K562 (cell line): ENCODE measurements around the gene CCNYL1. TPM values are rescaled to one million over a fixed set of nuclear protein-coding genes. Genes with fewer than 3 reads are reported as not detected.

Experiments used
- CCNT2 ChIP-seq: IDR thresholded peaks from 2 replicates; pipeline ENCODE4 v1.6.1; 2011; ENCODE audit warnings: borderline replicate concordance, low read depth, mild to moderate bottlenecking, moderate library complexity, mixed read lengths, low read length; ENCODE audit not compliant: insufficient read length; ENCODE audit errors: extremely low read depth
- MYNN ChIP-seq, 2 experiments: sonication (generic); formaldehyde crosslinking in 1 of 2; IDR thresholded peaks; 2 replicates each; pipeline versions ENCODE4 v1.5.0 to v1.6.1; 2016 to 2020; ENCODE audit warnings: antibody characterized with exemption in 1 of 2, missing genetic modification reagents in 1 of 2
- PHF8 ChIP-seq: fragments of 200-600 bp; sonication (generic); IDR thresholded peaks from 2 replicates; pipeline ENCODE4 v1.6.1; 2012; ENCODE audit warnings: mixed run types, mild to moderate bottlenecking, inconsistent platforms, low read length, moderate library complexity, borderline replicate concordance
- polyA plus RNA-seq, 8 experiments: library from polyadenylated mRNA; depleted of rRNA in 4 of 8; stranded (reverse) in 5 of 8; unstranded in 3 of 8; fragments of >200 nt; fragmentation: Nextera tagmentation in 2 of 8; fragmentation: Illumina TruSeq in 1 of 8; extraction: Ambion mirVana in 2 of 8; extraction: Trizol in 1 of 8; gene quantifications; 2 replicates each; pipeline versions ENCODE4 v1.2.1 to v1.2.3, GENCODE V29; 2011 to 2014; ENCODE audit warnings: inconsistent platforms in 1 of 8, missing spikeins in 1 of 8
- total RNA-seq, 7 experiments: library from RNA; depleted of rRNA in 6 of 7; stranded (reverse); fragments of >200 nt in 6 of 7; fragmentation: Illumina TruSeq in 2 of 7; extraction: Trizol in 2 of 7; gene quantifications; 2 replicates each; pipeline versions ENCODE4 v1.2.1 to v1.2.3, GENCODE V29; 2011 to 2021; ENCODE audit warnings: low replicate concordance in 1 of 7
- TF ChIP-seq, protein P1 (sequence below): fragments of 450-650 bp; IDR thresholded peaks from 2 replicates; pipeline ENCODE4 v1.6.1; 2016; ENCODE audit warnings: mild to moderate bottlenecking, moderate library complexity
- TF ChIP-seq, protein P2 (sequence below): fragments of 450-650 bp; IDR thresholded peaks from 2 replicates; pipeline ENCODE4 v1.6.1; 2016; ENCODE audit warnings: mild to moderate bottlenecking
- TF ChIP-seq, protein P3 (sequence below): fragments of 200-800 bp; sonication (Bioruptor generic); IDR thresholded peaks from 2 replicates; pipeline ENCODE4 v1.6.1; 2017; ENCODE audit warnings: missing genetic modification characterization, missing compliant biosample characterization

Gene CCNYL1
- total and polyA plus RNA-seq, 9 of the 15 experiments (the other 6 are each of a cell fraction or from before 2014, with no cell fraction given): 1.9 to 7.5 (median 4.7) TPM

DNA sequence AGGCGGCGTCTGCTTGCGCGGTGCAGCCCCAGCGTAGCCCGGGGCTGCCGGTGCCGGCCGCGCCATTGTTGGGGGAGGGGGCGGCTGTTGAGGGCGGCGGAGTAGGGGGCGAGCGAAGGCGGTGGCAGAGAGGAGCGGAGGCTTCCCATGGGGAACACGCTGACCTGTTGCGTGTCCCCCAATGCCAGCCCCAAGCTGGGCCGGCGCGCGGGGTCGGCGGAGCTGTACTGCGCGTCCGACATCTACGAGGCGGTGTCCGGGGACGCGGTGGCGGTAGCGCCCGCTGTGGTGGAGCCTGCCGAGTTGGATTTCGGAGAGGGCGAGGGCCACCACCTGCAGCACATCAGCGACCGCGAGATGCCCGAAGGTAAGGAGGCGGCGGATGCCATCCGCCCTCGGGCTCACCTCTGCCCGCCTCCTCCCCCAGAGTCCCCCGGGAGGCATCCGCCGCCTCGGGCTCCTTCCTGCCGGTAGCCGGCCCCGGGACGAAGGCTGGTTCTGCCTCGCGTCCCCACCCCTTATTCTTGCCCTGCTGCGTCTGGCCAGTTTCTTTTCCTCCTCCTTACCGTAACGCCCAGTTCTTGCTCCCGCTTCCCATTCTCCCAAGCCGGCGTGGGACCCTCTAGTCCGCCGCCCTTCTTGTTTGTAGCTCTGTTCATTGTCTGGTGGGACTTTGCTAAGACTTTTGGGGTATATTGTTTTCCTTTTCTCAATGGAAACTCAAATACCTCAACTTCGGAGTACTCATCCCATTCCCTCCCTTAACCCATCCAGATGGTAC lies 500 bp downstream of the CCNYL1 start (continued):
- TF ChIP-seq, protein P1, sequence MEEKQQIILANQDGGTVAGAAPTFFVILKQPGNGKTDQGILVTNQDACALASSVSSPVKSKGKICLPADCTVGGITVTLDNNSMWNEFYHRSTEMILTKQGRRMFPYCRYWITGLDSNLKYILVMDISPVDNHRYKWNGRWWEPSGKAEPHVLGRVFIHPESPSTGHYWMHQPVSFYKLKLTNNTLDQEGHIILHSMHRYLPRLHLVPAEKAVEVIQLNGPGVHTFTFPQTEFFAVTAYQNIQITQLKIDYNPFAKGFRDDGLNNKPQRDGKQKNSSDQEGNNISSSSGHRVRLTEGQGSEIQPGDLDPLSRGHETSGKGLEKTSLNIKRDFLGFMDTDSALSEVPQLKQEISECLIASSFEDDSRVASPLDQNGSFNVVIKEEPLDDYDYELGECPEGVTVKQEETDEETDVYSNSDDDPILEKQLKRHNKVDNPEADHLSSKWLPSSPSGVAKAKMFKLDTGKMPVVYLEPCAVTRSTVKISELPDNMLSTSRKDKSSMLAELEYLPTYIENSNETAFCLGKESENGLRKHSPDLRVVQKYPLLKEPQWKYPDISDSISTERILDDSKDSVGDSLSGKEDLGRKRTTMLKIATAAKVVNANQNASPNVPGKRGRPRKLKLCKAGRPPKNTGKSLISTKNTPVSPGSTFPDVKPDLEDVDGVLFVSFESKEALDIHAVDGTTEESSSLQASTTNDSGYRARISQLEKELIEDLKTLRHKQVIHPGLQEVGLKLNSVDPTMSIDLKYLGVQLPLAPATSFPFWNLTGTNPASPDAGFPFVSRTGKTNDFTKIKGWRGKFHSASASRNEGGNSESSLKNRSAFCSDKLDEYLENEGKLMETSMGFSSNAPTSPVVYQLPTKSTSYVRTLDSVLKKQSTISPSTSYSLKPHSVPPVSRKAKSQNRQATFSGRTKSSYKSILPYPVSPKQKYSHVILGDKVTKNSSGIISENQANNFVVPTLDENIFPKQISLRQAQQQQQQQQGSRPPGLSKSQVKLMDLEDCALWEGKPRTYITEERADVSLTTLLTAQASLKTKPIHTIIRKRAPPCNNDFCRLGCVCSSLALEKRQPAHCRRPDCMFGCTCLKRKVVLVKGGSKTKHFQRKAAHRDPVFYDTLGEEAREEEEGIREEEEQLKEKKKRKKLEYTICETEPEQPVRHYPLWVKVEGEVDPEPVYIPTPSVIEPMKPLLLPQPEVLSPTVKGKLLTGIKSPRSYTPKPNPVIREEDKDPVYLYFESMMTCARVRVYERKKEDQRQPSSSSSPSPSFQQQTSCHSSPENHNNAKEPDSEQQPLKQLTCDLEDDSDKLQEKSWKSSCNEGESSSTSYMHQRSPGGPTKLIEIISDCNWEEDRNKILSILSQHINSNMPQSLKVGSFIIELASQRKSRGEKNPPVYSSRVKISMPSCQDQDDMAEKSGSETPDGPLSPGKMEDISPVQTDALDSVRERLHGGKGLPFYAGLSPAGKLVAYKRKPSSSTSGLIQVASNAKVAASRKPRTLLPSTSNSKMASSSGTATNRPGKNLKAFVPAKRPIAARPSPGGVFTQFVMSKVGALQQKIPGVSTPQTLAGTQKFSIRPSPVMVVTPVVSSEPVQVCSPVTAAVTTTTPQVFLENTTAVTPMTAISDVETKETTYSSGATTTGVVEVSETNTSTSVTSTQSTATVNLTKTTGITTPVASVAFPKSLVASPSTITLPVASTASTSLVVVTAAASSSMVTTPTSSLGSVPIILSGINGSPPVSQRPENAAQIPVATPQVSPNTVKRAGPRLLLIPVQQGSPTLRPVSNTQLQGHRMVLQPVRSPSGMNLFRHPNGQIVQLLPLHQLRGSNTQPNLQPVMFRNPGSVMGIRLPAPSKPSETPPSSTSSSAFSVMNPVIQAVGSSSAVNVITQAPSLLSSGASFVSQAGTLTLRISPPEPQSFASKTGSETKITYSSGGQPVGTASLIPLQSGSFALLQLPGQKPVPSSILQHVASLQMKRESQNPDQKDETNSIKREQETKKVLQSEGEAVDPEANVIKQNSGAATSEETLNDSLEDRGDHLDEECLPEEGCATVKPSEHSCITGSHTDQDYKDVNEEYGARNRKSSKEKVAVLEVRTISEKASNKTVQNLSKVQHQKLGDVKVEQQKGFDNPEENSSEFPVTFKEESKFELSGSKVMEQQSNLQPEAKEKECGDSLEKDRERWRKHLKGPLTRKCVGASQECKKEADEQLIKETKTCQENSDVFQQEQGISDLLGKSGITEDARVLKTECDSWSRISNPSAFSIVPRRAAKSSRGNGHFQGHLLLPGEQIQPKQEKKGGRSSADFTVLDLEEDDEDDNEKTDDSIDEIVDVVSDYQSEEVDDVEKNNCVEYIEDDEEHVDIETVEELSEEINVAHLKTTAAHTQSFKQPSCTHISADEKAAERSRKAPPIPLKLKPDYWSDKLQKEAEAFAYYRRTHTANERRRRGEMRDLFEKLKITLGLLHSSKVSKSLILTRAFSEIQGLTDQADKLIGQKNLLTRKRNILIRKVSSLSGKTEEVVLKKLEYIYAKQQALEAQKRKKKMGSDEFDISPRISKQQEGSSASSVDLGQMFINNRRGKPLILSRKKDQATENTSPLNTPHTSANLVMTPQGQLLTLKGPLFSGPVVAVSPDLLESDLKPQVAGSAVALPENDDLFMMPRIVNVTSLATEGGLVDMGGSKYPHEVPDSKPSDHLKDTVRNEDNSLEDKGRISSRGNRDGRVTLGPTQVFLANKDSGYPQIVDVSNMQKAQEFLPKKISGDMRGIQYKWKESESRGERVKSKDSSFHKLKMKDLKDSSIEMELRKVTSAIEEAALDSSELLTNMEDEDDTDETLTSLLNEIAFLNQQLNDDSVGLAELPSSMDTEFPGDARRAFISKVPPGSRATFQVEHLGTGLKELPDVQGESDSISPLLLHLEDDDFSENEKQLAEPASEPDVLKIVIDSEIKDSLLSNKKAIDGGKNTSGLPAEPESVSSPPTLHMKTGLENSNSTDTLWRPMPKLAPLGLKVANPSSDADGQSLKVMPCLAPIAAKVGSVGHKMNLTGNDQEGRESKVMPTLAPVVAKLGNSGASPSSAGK: no peak
- TF ChIP-seq CCNT2 (peak; percentile 21), PHF8 (peak; percentile 27; the same call in 1 of the 2 replicates), MYNN (IDR thresholded peaks at IDR 0.05) (no peak), MYNN (CRISPR knock-in tag; IDR thresholded peaks at IDR 0.05) (no peak)
- TF ChIP-seq, protein P2, sequence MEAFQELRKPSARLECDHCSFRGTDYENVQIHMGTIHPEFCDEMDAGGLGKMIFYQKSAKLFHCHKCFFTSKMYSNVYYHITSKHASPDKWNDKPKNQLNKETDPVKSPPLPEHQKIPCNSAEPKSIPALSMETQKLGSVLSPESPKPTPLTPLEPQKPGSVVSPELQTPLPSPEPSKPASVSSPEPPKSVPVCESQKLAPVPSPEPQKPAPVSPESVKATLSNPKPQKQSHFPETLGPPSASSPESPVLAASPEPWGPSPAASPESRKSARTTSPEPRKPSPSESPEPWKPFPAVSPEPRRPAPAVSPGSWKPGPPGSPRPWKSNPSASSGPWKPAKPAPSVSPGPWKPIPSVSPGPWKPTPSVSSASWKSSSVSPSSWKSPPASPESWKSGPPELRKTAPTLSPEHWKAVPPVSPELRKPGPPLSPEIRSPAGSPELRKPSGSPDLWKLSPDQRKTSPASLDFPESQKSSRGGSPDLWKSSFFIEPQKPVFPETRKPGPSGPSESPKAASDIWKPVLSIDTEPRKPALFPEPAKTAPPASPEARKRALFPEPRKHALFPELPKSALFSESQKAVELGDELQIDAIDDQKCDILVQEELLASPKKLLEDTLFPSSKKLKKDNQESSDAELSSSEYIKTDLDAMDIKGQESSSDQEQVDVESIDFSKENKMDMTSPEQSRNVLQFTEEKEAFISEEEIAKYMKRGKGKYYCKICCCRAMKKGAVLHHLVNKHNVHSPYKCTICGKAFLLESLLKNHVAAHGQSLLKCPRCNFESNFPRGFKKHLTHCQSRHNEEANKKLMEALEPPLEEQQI: no peak
- TF ChIP-seq, protein P3, sequence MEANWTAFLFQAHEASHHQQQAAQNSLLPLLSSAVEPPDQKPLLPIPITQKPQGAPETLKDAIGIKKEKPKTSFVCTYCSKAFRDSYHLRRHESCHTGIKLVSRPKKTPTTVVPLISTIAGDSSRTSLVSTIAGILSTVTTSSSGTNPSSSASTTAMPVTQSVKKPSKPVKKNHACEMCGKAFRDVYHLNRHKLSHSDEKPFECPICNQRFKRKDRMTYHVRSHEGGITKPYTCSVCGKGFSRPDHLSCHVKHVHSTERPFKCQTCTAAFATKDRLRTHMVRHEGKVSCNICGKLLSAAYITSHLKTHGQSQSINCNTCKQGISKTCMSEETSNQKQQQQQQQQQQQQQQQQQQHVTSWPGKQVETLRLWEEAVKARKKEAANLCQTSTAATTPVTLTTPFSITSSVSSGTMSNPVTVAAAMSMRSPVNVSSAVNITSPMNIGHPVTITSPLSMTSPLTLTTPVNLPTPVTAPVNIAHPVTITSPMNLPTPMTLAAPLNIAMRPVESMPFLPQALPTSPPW: peak; percentile 1; the same call in 1 of the 2 replicates
